PC-9 (cell line): ENCODE results near the gene PITPNC1.
"Not testable (repeated sequence)": the region's sequence is repeated elsewhere in the genome, so short reads cannot be mapped to it uniquely, and the experiment has no call there.

Source experiments
- EZH2 ChIP-seq: fragments of 200-600 bp; sonication (generic); IDR thresholded peaks from 2 replicates; pipeline ENCODE4 v1.8.0; 2017; ENCODE audit warnings: antibody characterized with exemption, low read depth
- TF ChIP-seq, protein P1 (sequence below): fragments of 200-600 bp; sonication (generic); conservative IDR thresholded peaks from 2 replicates; pipeline ENCODE4 v1.6.1; 2017; ENCODE audit warnings: mixed run types, antibody characterized with exemption, mild to moderate bottlenecking, moderate library complexity

DNA sequence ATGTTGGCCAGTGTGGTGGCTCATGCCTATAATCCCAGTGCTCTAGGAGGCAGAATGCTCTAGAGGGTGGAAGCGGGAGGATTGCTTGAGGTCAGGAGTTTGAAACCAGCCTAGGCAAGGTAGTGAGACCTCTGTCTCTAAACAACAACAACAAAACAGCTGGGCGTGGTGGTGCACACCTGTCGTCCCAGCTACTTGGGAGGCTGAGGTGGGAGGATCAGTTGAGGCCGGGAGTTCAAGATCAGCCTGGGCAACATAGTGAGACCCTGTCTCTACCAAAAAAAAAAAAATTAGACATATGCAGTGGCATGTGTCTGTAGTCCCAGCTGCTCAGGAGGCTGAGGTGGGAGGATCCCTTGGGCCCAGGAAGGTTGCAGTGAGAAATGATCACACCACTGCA lies 53.4 kb downstream of the PITPNC1 start:
- TF ChIP-seq, protein P1, sequence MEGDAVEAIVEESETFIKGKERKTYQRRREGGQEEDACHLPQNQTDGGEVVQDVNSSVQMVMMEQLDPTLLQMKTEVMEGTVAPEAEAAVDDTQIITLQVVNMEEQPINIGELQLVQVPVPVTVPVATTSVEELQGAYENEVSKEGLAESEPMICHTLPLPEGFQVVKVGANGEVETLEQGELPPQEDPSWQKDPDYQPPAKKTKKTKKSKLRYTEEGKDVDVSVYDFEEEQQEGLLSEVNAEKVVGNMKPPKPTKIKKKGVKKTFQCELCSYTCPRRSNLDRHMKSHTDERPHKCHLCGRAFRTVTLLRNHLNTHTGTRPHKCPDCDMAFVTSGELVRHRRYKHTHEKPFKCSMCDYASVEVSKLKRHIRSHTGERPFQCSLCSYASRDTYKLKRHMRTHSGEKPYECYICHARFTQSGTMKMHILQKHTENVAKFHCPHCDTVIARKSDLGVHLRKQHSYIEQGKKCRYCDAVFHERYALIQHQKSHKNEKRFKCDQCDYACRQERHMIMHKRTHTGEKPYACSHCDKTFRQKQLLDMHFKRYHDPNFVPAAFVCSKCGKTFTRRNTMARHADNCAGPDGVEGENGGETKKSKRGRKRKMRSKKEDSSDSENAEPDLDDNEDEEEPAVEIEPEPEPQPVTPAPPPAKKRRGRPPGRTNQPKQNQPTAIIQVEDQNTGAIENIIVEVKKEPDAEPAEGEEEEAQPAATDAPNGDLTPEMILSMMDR = not testable (repeated sequence)
- TF ChIP-seq EZH2 = not testable (repeated sequence)
